Right forelimb (tissue), 1 donor: ENCODE measurements around the gene PCYT1B.

Source experiments
- DNase-seq: peaks from one replicate; pipeline ENCODE4 v3.0.0-alpha.2; 2018

The PCYT1B gene

DNA sequence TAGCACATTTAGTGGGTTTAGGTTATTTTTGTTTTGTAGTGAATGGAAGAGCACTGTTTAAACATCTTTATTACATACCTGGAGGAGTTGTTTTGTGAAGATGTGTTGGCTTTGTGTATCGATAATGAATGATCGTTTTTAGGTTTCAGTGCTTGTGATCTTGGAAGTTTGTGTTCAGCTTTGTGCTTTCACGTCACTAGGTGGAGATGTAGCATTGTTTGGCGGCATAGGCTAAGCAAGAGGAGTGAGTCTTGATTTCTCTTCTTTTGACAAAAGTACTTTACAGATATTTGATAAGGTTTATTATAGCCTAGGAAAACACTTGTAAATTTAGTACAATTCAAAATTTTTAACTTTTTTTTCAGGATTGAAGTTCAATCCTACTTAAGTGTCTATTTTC lies 131.7 kb downstream of the PCYT1B start:
- no peak for DNase-seq

DNA sequence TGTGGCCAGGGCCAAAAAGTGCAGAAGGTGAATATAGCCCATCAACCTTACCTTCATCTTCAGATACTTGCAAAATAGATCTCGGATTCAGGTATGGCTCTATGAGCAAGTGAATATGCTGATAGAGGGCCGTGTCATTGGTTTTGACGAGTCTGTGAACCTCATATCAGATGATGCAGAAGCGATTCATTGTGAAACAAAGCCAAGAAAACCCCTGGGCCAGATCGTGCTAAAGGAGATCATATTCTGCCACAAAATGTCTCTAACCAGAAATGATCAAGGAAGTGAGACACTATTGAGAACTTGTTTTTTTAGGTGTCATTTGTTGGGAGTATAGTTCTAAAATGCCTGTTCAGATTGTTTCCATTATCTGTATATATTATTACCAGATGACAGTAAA lies 133.7 kb downstream of the PCYT1B start:
- no peak for DNase-seq

DNA sequence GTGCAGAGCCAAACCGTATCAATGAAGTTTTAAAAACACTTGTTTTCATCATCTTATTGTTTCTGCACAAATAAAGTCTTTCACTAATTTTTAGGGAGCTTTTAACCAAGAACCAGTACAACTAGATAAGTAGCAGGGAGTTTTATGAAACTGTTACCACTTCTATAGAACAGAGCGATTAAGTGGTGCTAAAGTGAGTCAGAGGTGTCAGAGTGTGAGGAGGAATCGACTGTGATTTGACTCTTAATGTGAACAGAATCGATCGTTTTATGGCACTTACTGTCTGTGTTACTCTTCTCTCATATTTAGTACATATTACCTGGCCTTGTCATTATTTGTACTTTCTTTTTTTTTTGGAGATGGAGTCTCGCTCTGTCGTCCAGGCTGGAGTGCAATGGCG lies 138.8 kb downstream of the PCYT1B start:
- no peak for DNase-seq
